ENCODE results near the gene ETV3.

GRCh38 chr1:157113631-157114030, 24.6 kb downstream of the ETV3 start:
- TF ChIP-seq POLR2A (IDR thresholded peaks at IDR 0.05) (no peak), CTCF (IDR thresholded peaks at IDR 0.05) (no peak), POLR2AphosphoS5 (IDR thresholded peaks at IDR 0.05) (no peak)

Measured in suprapubic skin (tissue), 4 donors.